Measurements from ENCODE around the gene NTRK2.

DNA sequence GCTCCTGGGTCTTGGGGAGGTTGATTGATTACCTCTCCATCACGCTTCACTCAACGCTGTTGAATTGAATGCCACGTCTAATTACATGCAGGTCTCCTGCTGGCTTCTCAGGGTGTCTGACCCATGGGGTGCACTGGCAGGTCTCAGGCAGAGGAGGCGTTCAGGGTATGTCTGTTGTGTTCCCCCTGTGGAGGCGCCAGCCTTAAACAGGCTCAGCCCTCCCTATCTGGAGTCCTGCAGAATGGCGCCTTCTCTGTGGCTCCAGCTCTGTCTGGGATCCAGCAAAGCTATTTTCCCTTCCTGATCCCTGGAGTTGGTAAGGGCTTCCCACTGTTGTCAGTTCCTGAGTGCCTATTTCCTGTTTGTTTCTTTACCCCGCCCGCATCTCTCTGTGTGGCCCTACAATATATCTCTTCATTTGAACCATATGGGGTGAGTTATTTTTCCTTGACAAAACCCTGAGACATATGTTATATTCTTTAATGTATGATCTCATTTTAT, 150.0 kb downstream of the NTRK2 start:
- TF ChIP-seq, protein P1, sequence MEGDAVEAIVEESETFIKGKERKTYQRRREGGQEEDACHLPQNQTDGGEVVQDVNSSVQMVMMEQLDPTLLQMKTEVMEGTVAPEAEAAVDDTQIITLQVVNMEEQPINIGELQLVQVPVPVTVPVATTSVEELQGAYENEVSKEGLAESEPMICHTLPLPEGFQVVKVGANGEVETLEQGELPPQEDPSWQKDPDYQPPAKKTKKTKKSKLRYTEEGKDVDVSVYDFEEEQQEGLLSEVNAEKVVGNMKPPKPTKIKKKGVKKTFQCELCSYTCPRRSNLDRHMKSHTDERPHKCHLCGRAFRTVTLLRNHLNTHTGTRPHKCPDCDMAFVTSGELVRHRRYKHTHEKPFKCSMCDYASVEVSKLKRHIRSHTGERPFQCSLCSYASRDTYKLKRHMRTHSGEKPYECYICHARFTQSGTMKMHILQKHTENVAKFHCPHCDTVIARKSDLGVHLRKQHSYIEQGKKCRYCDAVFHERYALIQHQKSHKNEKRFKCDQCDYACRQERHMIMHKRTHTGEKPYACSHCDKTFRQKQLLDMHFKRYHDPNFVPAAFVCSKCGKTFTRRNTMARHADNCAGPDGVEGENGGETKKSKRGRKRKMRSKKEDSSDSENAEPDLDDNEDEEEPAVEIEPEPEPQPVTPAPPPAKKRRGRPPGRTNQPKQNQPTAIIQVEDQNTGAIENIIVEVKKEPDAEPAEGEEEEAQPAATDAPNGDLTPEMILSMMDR (IDR thresholded peaks at IDR 0.05; ENCODE audit: poor library complexity) = no peak
- TF ChIP-seq EZH2 (IDR thresholded peaks at IDR 0.05; ENCODE audit: borderline replicate concordance) = no peak

Data from hepatocyte (in vitro differentiated cells).